Measurements from ENCODE around the gene FZD4. TPM values are rescaled to one million over a fixed set of nuclear protein-coding genes. Genes with fewer than 3 reads are reported as not detected.

Gene FZD4
- total RNA-seq, 2 experiments from 2014 or later = not detected

GRCh38 chr11:86932924-86933875 is 22.0 kb downstream of the FZD4 start:
- no peak for DNase-seq
- ChIA-PET CTCF (interaction anchor here (1.3 to 1.6 kb wide), 3 partner anchors 63 to 488 kb away, joined by 3 to 6 read pairs (median 3); no protein-coding TSS in a partner anchor), POLR2A (no interaction called here)
- peaks cover 6% of the 10 kb centered on the region for H3K27me3 Mint-ChIP-seq (ENCODE audit: low read depth)
- no peaks in the 10 kb centered on the region for H3K9me3 Mint-ChIP-seq (ENCODE audit: insufficient read depth)
- H3K4me3 Mint-ChIP-seq = no peak overlapping the region
- H3K4me1 Mint-ChIP-seq (ENCODE audit: low read depth) = peaks cover 5% of the 10 kb centered on the region
- H3K36me3 Mint-ChIP-seq (ENCODE audit: low read depth) = no peaks in the 10 kb centered on the region
- ATAC-seq = no peak
- no peak overlapping the region for H3K27ac Mint-ChIP-seq

- H3K9me3 Mint-ChIP-seq (ENCODE audit: insufficient read depth) = no peaks in the 10 kb centered on the region
- ChIA-PET CTCF (interaction anchor here (1.3 to 1.5 kb wide), 2 partner anchors 62 to 374 kb away, joined by 3 to 6 read pairs; no protein-coding TSS in a partner anchor), POLR2A (no interaction called here)
- H3K4me3 Mint-ChIP-seq = no peak overlapping the region
- peaks cover 5% of the 10 kb centered on the region for H3K4me1 Mint-ChIP-seq (ENCODE audit: low read depth)
- no peaks in the 10 kb centered on the region for H3K27me3 Mint-ChIP-seq (ENCODE audit: low read depth)
- no peak overlapping the region for H3K27ac Mint-ChIP-seq
- no peaks in the 10 kb centered on the region for H3K36me3 Mint-ChIP-seq (ENCODE audit: low read depth)
- ATAC-seq (no peak), DNase-seq (no peak)
Measured at GRCh38 chr11:86932259-86932585, 23.0 kb downstream of the FZD4 start.

GRCh38 chr11:86931548-86932258 is 23.5 kb downstream of the FZD4 start:
- peaks cover 5% of the 10 kb centered on the region for H3K4me1 Mint-ChIP-seq (ENCODE audit: low read depth)
- H3K9me3 Mint-ChIP-seq (ENCODE audit: insufficient read depth) = no peaks in the 10 kb centered on the region
- ATAC-seq (no peak), DNase-seq (no peak)
- CTCF ChIA-PET = interaction anchor here (1.5 kb wide), 1 partner anchor 62 kb away, joined by 6 read pairs; no protein-coding TSS in a partner anchor
- H3K4me3 Mint-ChIP-seq = no peak overlapping the region
- no peaks in the 10 kb centered on the region for H3K36me3 Mint-ChIP-seq (ENCODE audit: low read depth)
- POLR2A ChIA-PET = no interaction called here
- no peak overlapping the region for H3K27ac Mint-ChIP-seq
- no peaks in the 10 kb centered on the region for H3K27me3 Mint-ChIP-seq (ENCODE audit: low read depth)

GRCh38 chr11:86930957-86931547 is 24.1 kb downstream of the FZD4 start:
- ChIA-PET POLR2A (no interaction called here), CTCF (interaction anchor here (1.5 kb wide), 1 partner anchor 61 kb away, joined by 6 read pairs; no protein-coding TSS in a partner anchor)
- no peaks in the 10 kb centered on the region for H3K27me3 Mint-ChIP-seq (ENCODE audit: low read depth)
- H3K36me3 Mint-ChIP-seq (ENCODE audit: low read depth) = no peaks in the 10 kb centered on the region
- H3K4me3 Mint-ChIP-seq = no peak overlapping the region
- DNase-seq (no peak), ATAC-seq (no peak)
- peaks cover 5% of the 10 kb centered on the region for H3K4me1 Mint-ChIP-seq (ENCODE audit: low read depth)
- no peak overlapping the region for H3K27ac Mint-ChIP-seq
- H3K9me3 Mint-ChIP-seq (ENCODE audit: insufficient read depth) = no peaks in the 10 kb centered on the region

GRCh38 chr11:86926975-86927374 is 28.2 kb downstream of the FZD4 start:
- ChIA-PET CTCF (interaction anchor here (0.7 to 1.4 kb wide), 3 partner anchors 10 to 16 kb away, joined by 3 read pairs; no protein-coding TSS in a partner anchor), POLR2A (no interaction called here)
- ATAC-seq (no peak), DNase-seq (no peak)
- no peak overlapping the region for H3K4me3 Mint-ChIP-seq
- no peaks in the 10 kb centered on the region for H3K9me3 Mint-ChIP-seq (ENCODE audit: insufficient read depth)
- no peak overlapping the region for H3K27ac Mint-ChIP-seq
- H3K4me1 Mint-ChIP-seq (ENCODE audit: low read depth) = peaks cover 4% of the 10 kb centered on the region
- no peaks in the 10 kb centered on the region for H3K27me3 Mint-ChIP-seq (ENCODE audit: low read depth)
- no peaks in the 10 kb centered on the region for H3K36me3 Mint-ChIP-seq (ENCODE audit: low read depth)

- H3K4me1 Mint-ChIP-seq (ENCODE audit: low read depth) = no peaks in the 10 kb centered on the region
- no peak for DNase-seq
- ATAC-seq = no peak
Measured at GRCh38 chr11:86923999-86924766, 31.0 kb downstream of the FZD4 start.

GRCh38 chr11:86922225-86922624 is 33.0 kb downstream of the FZD4 start:
- no peak for DNase-seq
- CTCF ChIA-PET = interaction anchor here (1.0 kb wide), 1 partner anchor 51 kb away, joined by 3 read pairs; no protein-coding TSS in a partner anchor
- H3K27ac Mint-ChIP-seq = no peak overlapping the region
- H3K9me3 Mint-ChIP-seq (ENCODE audit: insufficient read depth) = no peaks in the 10 kb centered on the region
- H3K27me3 Mint-ChIP-seq (ENCODE audit: low read depth) = peaks cover 2% of the 10 kb centered on the region
- H3K36me3 Mint-ChIP-seq (ENCODE audit: low read depth) = no peaks in the 10 kb centered on the region
- no peak overlapping the region for H3K4me3 Mint-ChIP-seq
- H3K4me1 Mint-ChIP-seq (ENCODE audit: low read depth) = no peaks in the 10 kb centered on the region
- ATAC-seq = no peak
- POLR2A ChIA-PET = no interaction called here

More at GRCh38 chr11:86923999-86924766, 31.0 kb downstream of the FZD4 start:
- Mint-ChIP-seq H3K36me3 (ENCODE audit: low read depth) (no peaks in the 10 kb centered on the region), H3K9me3 (ENCODE audit: insufficient read depth) (no peaks in the 10 kb centered on the region), H3K27me3 (ENCODE audit: low read depth) (peaks cover 2% of the 10 kb centered on the region), H3K27ac (no peak overlapping the region), H3K4me3 (no peak overlapping the region)
- ChIA-PET CTCF (interaction anchor here (2.5 kb wide), 1 partner anchor 15 kb away, joined by 9 read pairs; no protein-coding TSS in a partner anchor), POLR2A (no interaction called here)

GRCh38 chr11:86919557-86920210 is 35.5 kb downstream of the FZD4 start:
- DNase-seq (peak; percentile 27), ATAC-seq (no peak)
- Mint-ChIP-seq H3K4me3 (no peak overlapping the region), H3K9me3 (ENCODE audit: insufficient read depth) (no peaks in the 10 kb centered on the region), H3K27ac (no peak overlapping the region), H3K4me1 (ENCODE audit: low read depth) (peaks cover 3% of the 10 kb centered on the region), H3K27me3 (ENCODE audit: low read depth) (peaks cover 2% of the 10 kb centered on the region), H3K36me3 (ENCODE audit: low read depth) (no peaks in the 10 kb centered on the region)
- CTCF ChIA-PET = interaction anchor here (0.5 kb wide), 1 partner anchor 387 kb away, joined by 3 read pairs; no protein-coding TSS in a partner anchor
- POLR2A ChIA-PET = no interaction called here

- ChIA-PET CTCF (interaction anchor here (1.4 to 1.6 kb wide), 2 partner anchors 49 to 461 kb away, joined by 4 to 7 read pairs; no protein-coding TSS in a partner anchor), POLR2A (no interaction called here)
- Mint-ChIP-seq H3K9me3 (ENCODE audit: insufficient read depth) (no peaks in the 10 kb centered on the region), H3K27ac (no peak overlapping the region), H3K27me3 (ENCODE audit: low read depth) (peaks cover 2% of the 10 kb centered on the region), H3K4me3 (no peak overlapping the region), H3K4me1 (ENCODE audit: low read depth) (peaks cover 3% of the 10 kb centered on the region), H3K36me3 (ENCODE audit: low read depth) (no peaks in the 10 kb centered on the region)
- DNase-seq = no peak
- no peak for ATAC-seq
Measured at GRCh38 chr11:86918973-86919372, 36.2 kb downstream of the FZD4 start.

- no peak overlapping the region for H3K27ac Mint-ChIP-seq
- no peak overlapping the region for H3K4me3 Mint-ChIP-seq
- ChIA-PET POLR2A (no interaction called here), CTCF (interaction anchor here (1.4 to 1.6 kb wide), 2 partner anchors 48 to 461 kb away, joined by 4 to 7 read pairs; no protein-coding TSS in a partner anchor)
- no peaks in the 10 kb centered on the region for H3K9me3 Mint-ChIP-seq (ENCODE audit: insufficient read depth)
- H3K36me3 Mint-ChIP-seq (ENCODE audit: low read depth) = no peaks in the 10 kb centered on the region
- no peak for ATAC-seq
- H3K27me3 Mint-ChIP-seq (ENCODE audit: low read depth) = peaks cover 4% of the 10 kb centered on the region
- peaks cover 3% of the 10 kb centered on the region for H3K4me1 Mint-ChIP-seq (ENCODE audit: low read depth)
- no peak for DNase-seq
Measured at GRCh38 chr11:86918496-86918895, 36.7 kb downstream of the FZD4 start.

GRCh38 chr11:86917589-86917988 is 37.6 kb downstream of the FZD4 start:
- POLR2A ChIA-PET = no interaction called here

More at GRCh38 chr11:86917589-86917988, 37.6 kb downstream of the FZD4 start:
- Mint-ChIP-seq H3K27me3 (ENCODE audit: low read depth) (peaks cover 5% of the 10 kb centered on the region), H3K4me1 (ENCODE audit: low read depth) (peaks cover 3% of the 10 kb centered on the region), H3K9me3 (ENCODE audit: insufficient read depth) (no peaks in the 10 kb centered on the region), H3K4me3 (no peak overlapping the region), H3K27ac (no peak overlapping the region), H3K36me3 (ENCODE audit: low read depth) (no peaks in the 10 kb centered on the region)
- CTCF ChIA-PET = interaction anchor here (1.4 to 1.6 kb wide), 2 partner anchors 47 to 460 kb away, joined by 4 to 7 read pairs; no protein-coding TSS in a partner anchor
- ATAC-seq = no peak
- no peak for DNase-seq
